GM21529 (cell line): ENCODE measurements around the gene SLC9A7.

Experiments used
- ATAC-seq: cut with Tn5 transposase; IDR thresholded peaks from one replicate; pipeline ENCODE4 v1.9.1; 2021; ENCODE audit not compliant: unreplicated experiment

The SLC9A7 gene

GRCh38 chrX:46707274-46707965, 51.5 kb downstream of the SLC9A7 start:
- no peak for ATAC-seq

GRCh38 chrX:46704767-46705386, 54.0 kb downstream of the SLC9A7 start:
- peak; percentile 94 for ATAC-seq

- peak; percentile 52 for ATAC-seq
Observed at GRCh38 chrX:46703980-46704379, 54.9 kb downstream of the SLC9A7 start.

GRCh38 chrX:46698691-46699090, 60.2 kb downstream of the SLC9A7 start:
- ATAC-seq = no peak

GRCh38 chrX:46695491-46695890, 63.4 kb downstream of the SLC9A7 start:
- ATAC-seq = no peak

GRCh38 chrX:46694549-46694948, 64.4 kb downstream of the SLC9A7 start:
- ATAC-seq = no peak

- peak; percentile 80 for ATAC-seq
Observed at GRCh38 chrX:46693149-46693548, 65.8 kb downstream of the SLC9A7 start.

GRCh38 chrX:46690818-46691217, 68.1 kb downstream of the SLC9A7 start:
- ATAC-seq = no peak

- ATAC-seq = no peak
Observed at GRCh38 chrX:46687619-46688018, 71.3 kb downstream of the SLC9A7 start.

- peak; percentile 69 for ATAC-seq
Observed at GRCh38 chrX:46686003-46686645, 72.8 kb downstream of the SLC9A7 start.

- no peak for ATAC-seq
Observed at GRCh38 chrX:46683048-46683447, 75.9 kb downstream of the SLC9A7 start.

GRCh38 chrX:46681849-46682248, 77.1 kb downstream of the SLC9A7 start:
- no peak for ATAC-seq

GRCh38 chrX:46678232-46678631, 80.7 kb downstream of the SLC9A7 start:
- no peak for ATAC-seq

GRCh38 chrX:46676399-46677356, 82.2 kb downstream of the SLC9A7 start:
- ATAC-seq = no peak

GRCh38 chrX:46673620-46674359, 85.1 kb downstream of the SLC9A7 start:
- no peak for ATAC-seq

GRCh38 chrX:46670316-46670715, 88.6 kb downstream of the SLC9A7 start:
- ATAC-seq = no peak

GRCh38 chrX:46666831-46667230, 92.1 kb downstream of the SLC9A7 start:
- no peak for ATAC-seq

GRCh38 chrX:46665232-46666152, 93.4 kb downstream of the SLC9A7 start:
- no peak for ATAC-seq

GRCh38 chrX:46662188-46662958, 96.5 kb downstream of the SLC9A7 start:
- no peak for ATAC-seq
